Endothelial cell of umbilical vein (primary cell): ENCODE results near the gene ZBTB7A.

Experiments used
- CTCF ChIP-seq, 2 donors: IDR thresholded peaks; 1 replicate in 1 of 2; 2 replicates in 1 of 2; pipeline ENCODE4 v1.5.1; 2011; ENCODE audit warnings: low read length in 2 of 2, mild to moderate bottlenecking in 2 of 2, moderate library complexity in 2 of 2, control low read depth in 1 of 2, inconsistent platforms in 1 of 2, low read depth in 1 of 2; ENCODE audit not compliant: insufficient read depth in 1 of 2; ENCODE audit errors: extremely low read depth in 1 of 2
- EZH2 ChIP-seq: IDR thresholded peaks from 2 replicates; pipeline ENCODE4 v1.6.1; 2012; ENCODE audit warnings: borderline replicate concordance, low read depth, mild to moderate bottlenecking, moderate library complexity, low read length, inconsistent platforms; ENCODE audit not compliant: severe bottlenecking
- JUN ChIP-seq: IDR thresholded peaks from 2 replicates; pipeline ENCODE4 v1.6.1; 2011; ENCODE audit warnings: borderline replicate concordance, low read depth; ENCODE audit not compliant: insufficient read length, insufficient read depth
- MAX ChIP-seq: IDR thresholded peaks from 2 replicates; pipeline ENCODE4 v1.6.1; 2011; ENCODE audit not compliant: insufficient read depth, insufficient read length
- MYC ChIP-seq: IDR thresholded peaks from one replicate; pipeline ENCODE4 v1.6.1; 2011; ENCODE audit warnings: mild to moderate bottlenecking, low read depth, low read length
- POLR2A ChIP-seq: IDR thresholded peaks from 2 replicates; pipeline ENCODE4 v1.6.1; 2012; ENCODE audit warnings: low read depth, mild to moderate bottlenecking, control low read depth, low read length
- POLR2AphosphoS5 ChIP-seq: IDR thresholded peaks from 2 replicates; pipeline ENCODE4 v1.6.1; 2012; ENCODE audit warnings: low read depth, mild to moderate bottlenecking, control low read depth, low read length, moderate library complexity; ENCODE audit not compliant: insufficient read depth

- TF ChIP-seq CTCF (IDR thresholded peaks at IDR 0.05; ENCODE audit: extremely low read depth in 1 of 2, insufficient read depth in 1 of 2, low read depth in 1 of 2, low read length in 2 of 2): no peak
- no peak for TF ChIP-seq POLR2AphosphoS5
- no peak for TF ChIP-seq POLR2A
- TF ChIP-seq MAX: no peak
- no peak for TF ChIP-seq JUN
- no peak for TF ChIP-seq EZH2
- TF ChIP-seq MYC: no peak
Observed at GRCh38 chr19:4094761-4095487, 28.2 kb upstream of the ZBTB7A start.
